ENCODE measurements around the gene TET2.

The TET2 gene

GRCh38 chr4:105189855-105190650, 43.4 kb downstream of the TET2 start:
- no peak for DNase-seq

DNA sequence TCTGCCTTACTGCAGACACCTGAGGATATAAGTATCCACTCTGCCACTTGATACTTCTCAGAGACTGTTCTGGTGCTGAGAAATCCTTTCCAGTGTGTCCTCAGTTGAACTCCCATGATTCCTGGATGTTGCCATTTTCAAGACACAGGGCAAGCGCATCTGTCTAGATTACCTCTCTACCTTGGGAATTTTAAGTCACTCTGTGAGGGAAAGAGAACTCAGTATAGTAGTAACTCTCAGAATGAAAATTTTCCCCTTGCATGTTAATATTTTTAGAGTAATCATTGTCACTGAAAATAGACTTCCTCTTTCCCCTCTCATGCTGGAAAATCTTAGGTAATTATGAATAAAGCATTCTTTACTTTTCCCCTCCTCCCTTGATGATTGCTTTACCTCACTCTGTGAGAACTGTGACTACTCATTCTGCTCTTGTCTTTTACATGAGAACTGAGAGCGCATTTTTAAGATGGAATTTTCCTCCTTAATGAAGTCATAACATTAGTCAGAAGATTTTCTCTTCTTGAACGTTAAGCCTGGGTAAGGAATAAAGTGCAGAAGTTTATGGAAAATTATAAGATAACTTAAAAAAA, 45.0 kb downstream of the TET2 start:
- DNase-seq, result no peak

DNA sequence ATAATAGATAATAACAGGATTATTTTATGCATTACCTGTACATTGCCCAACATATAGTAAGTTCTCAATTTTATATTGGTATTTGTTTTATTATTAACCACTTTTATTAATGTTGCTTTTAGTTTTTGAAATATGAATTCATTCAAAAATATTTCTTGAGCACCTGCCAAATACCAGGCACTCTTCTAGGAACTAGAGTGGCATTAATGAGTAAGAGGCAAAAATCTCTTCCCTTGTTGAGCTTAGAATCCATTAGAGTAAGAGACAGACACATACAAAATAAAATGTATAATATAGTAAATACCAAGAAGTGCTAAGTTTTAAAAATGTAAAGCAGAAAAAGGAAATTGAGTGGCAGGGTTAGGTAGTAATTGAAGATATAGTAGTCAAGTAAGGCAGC, 45.8 kb downstream of the TET2 start:
- DNase-seq, result no peak

- DNase-seq, result peak; percentile 6
Measured at GRCh38 chr4:105192910-105193309, 46.2 kb downstream of the TET2 start.

DNA sequence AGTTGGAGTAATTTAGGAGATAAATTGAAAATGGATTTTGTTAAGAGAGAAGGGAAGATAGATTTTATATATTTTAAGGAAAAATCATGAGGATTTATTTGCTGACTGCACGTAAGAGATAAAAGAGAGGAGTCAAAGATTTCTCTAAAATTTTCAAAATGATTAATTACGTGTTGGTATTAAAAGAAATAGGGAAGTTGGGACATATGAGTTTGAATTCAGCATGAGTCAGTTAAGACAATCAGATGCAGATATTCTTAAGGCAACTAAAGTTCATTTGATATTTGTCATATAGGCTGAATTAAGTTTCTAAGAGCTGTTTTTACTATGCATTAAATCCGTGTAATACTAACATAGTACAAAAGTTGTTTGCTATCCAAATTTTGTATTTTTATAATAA, 46.9 kb downstream of the TET2 start:
- no peak for DNase-seq

DNA sequence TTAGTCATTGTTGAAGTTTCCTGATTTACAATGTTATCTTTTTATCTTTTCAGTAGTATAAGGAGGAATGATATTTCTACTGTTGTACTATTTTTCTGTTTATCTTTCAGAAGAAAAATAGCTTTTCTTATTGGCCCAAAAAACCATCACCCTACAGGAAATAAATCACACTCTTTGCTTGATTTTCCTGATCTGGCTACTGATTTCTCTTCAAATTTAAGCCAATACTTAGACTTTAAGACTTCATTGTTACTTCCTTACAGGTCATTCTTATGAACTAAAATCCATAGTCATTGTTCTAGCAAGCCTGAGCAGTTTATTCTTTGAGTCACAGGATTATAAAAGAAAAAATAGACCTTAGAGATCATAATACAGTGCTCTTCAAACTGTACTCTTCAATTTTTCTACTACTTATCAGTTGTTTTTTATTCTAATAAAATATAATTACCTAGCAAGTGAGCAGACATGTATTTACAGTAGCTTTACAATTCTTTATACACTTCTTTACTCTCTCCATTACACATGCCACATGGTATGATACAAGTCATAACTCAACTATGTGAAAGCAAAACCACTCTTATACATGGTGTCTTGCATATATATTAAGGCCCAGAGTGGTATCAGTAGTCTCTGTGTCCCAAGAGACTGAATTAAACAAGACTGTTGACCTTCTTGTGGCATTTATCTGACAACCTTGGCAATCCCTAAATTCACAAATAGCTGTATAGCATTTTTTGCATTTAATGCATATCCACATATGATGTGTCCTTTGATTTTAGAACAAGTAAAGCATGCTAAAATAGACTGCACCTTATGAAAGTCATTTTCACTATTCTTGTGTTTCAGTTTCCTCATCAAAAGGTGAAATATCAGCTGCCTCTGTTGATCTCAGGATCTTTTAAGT, 47.9 kb downstream of the TET2 start:
- no peak for DNase-seq

DNA sequence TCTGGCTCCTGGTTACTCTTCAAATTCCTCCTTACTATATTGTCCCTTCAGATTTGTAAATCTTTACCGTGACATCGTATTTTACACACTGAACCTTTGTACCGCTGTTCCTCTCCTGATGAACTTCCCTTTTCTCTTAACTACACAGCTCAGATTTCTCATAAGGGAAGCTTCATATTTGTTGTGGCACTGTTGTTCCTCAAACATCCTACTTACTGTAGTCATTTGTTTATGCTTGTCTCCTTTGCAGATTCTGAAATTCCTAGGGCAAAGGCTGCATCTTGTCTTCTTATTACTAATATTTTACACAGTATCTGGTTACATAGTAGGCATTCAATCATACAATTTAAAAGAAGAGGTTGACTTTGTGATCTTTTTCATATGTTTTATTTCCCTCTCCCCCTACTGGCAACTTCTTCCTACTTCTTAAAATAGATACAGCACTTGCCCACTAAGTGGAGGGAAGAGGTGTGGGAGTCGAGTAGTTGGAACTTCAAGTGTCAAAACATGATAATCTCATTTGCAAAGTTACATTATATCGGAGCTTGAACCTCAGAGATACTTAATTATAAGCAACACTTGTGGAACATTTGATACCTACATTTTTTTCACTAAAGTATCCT, 50.0 kb downstream of the TET2 start:
- no peak for DNase-seq

GRCh38 chr4:105197777-105198176, 51.1 kb downstream of the TET2 start:
- DNase-seq, result no peak

- DNase-seq, result no peak
Measured at GRCh38 chr4:105198541-105198940, 51.9 kb downstream of the TET2 start.

DNA sequence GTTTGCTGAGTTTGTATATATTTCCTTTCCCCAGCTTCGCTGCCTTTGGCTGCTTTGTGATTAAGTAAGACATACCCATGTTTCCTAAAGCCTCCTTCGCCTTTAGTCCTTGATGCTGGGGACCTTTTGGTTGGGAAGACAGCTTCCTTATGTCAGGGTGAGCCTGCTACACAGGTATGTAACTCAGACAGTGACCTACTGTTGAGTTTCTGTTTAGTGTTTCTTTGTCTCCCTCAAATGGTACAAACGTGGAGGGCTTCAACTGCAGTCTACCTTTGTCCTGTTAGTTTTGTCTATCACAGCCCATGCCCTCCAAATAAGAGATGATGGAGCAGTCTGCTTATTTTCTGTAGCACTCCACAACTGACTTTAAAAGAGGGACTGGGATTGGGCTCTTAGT, 59.5 kb downstream of the TET2 start:
- no peak for DNase-seq

DNA sequence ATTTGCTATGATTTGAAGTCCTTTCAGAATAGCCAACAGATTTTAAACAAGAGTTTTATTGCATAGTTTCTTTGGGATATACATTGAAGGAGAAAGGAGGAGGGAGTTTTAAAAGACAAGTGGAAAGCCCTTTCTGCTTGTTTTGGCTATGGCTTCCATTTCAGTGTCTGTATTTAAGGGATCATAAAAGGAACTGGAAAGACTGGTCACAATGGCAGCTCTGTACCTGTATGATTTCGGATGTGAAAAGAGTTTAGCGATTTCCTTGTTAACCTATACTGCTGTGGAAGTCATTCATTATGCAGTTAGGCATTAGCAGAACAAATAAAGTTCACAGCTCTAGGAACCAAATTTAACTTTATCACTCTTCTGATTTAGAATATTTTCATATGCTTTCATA, 60.7 kb downstream of the TET2 start:
- no peak for DNase-seq

- DNase-seq, result peak; percentile 80
Measured at GRCh38 chr4:105208561-105208960, 61.9 kb downstream of the TET2 start.

DNA sequence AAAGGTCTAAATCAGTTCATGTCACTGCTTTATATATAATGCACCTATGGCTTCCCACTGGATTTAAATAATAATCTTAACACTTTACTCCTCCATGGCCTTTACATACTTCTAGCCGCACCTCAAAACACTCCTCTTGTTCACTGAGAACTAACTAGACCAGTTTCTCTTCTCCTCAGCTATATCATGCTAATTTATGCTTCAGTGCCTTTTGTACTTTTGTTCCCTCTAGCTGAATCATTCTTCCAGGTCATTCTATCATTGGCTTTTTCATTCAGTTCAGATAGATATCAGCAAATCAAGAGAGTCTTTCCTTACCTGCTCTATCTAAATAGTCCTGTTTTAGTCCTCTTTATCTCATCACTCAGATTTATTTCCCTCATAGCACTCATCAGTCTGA, 64.2 kb downstream of the TET2 start:
- no peak for DNase-seq

- no peak for DNase-seq
Measured at GRCh38 chr4:105215609-105216313, 69.1 kb downstream of the TET2 start.

GRCh38 chr4:105225500-105225899, 78.8 kb downstream of the TET2 start:
- peak; percentile 42 for DNase-seq

DNA sequence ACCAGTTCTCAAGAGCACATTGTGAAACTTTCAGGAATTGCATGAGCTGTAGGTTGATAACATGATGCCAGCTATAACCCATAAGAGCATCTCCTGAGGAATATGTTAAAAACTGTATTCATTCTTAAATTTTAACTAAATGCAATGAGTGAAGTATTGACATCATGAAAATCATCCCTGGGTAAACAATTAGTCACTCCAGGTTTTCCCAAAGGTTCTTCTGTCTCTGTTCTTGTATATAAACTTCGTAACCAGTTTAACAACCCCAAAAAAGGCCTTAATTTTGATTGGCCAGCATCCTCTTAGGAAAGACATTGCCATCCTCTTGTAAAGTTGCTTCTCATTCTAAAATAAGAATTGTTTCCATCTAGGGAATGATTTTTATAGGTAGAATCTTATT, 80.4 kb downstream of the TET2 start:
- no peak for DNase-seq

DNA sequence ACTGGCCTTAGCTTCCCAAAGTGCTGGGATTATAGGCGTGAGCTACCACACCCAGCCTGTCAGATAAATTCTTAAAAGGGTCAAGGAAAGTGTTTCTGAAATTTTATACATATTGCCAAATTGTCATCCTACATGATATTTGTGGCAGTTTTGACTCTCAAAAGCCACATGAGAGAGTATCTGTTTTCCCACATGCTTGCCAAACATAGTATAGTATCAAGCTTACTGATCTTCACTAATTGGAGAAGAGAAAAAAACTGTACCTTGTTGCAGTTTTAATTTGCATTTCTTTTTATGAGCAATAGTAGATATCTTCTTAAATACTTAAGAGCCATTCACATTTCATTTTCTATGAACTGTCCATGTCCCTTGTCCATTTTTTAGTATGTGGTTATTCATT, 83.6 kb downstream of the TET2 start:
- DNase-seq, result no peak

DNA sequence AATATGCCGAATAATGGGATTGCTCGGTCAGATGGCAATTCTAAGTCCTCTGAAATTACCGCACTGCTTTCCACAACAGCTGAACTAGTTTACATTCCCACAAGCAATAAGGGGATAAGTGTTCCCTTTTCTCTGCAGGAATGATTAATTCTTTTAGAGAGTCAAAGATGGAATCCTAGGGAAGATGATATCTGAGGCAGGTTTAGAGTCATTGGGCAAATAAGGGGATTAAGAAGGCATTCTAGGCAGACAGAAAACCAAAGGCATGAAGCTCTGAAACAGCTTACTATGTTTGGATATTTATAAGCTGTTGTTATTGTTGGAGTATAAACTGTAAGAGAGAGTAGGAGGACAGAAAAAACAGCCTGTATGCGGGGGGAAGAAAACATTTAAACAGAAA, 85.7 kb downstream of the TET2 start:
- DNase-seq, result no peak

- no peak for DNase-seq
Measured at GRCh38 chr4:105234582-105234981, 87.9 kb downstream of the TET2 start.

GRCh38 chr4:105236202-105236915, 89.7 kb downstream of the TET2 start:
- DNase-seq, result no peak

GRCh38 chr4:105236916-105237311, 90.2 kb downstream of the TET2 start:
- no peak for DNase-seq

DNA sequence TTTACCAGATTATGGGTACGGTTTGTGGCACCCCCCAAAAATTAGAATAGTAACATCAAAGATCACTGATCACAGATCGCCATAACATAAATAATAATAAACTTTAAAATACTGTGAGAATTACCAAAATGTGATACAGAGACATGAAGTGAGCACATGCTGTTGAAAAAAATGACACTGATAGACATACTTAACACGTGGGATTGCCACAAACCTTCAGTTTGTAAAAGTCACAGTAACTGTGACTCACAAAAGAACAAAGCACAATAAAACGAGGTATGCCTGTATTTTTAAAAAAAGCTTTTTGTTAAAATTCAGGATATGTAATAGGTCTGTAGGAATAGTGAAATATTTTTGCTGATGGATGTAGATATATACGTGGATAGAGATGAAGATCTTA, 93.4 kb downstream of the TET2 start:
- DNase-seq, result no peak
